ENCODE results near the gene LRP3.
"Not testable (repeated sequence)": the region's sequence is repeated elsewhere in the genome, so short reads cannot be mapped to it uniquely, and the experiment has no call there.

- TF ChIP-seq CTCF (IDR thresholded peaks at IDR 0.05 in 2 of 3, conservative IDR thresholded peaks at IDR 0.05 in 1 of 3; ENCODE audit: borderline replicate concordance in 1 of 3, insufficient read depth in 1 of 3, low read depth in 2 of 3, low read length in 2 of 3); ATF3 (IDR thresholded peaks at IDR 0.05); ZBTB33 (IDR thresholded peaks at IDR 0.05; ENCODE audit: extremely low read depth, insufficient replicate concordance, low read length): not testable (repeated sequence)
Measured at GRCh38 chr19:33154313-33154712, 39.8 kb upstream of the LRP3 start.

All from HCT116 (cell line).